ENCODE results near the gene C2orf49.

DNA sequence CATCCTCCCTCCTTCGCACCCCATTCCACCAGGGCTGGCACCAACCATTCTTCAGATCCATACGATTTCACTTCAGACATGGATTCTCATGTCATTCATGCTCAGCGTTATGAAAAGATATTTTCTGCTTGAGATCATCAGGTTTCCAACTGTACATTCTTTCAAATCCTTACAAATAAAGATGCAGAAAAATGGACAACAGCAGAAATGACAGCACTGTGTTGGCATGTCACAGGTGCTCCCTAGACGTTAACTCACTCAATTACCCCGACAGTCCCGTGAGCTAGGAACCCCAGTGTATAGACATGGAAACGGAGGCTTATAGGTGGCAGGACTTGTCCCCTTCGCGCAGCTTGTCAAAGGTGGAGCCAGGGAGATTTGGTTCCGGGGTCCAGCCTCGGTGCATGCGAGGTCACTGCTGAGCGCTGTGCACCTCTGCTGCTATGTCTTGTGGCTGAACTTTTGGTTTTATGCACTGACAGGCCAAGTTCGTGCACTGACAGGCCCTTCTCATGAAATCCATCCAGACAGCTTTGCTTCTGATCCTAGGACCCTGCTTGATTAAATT, 43.8 kb downstream of the C2orf49 start:
- TF ChIP-seq, protein P1, sequence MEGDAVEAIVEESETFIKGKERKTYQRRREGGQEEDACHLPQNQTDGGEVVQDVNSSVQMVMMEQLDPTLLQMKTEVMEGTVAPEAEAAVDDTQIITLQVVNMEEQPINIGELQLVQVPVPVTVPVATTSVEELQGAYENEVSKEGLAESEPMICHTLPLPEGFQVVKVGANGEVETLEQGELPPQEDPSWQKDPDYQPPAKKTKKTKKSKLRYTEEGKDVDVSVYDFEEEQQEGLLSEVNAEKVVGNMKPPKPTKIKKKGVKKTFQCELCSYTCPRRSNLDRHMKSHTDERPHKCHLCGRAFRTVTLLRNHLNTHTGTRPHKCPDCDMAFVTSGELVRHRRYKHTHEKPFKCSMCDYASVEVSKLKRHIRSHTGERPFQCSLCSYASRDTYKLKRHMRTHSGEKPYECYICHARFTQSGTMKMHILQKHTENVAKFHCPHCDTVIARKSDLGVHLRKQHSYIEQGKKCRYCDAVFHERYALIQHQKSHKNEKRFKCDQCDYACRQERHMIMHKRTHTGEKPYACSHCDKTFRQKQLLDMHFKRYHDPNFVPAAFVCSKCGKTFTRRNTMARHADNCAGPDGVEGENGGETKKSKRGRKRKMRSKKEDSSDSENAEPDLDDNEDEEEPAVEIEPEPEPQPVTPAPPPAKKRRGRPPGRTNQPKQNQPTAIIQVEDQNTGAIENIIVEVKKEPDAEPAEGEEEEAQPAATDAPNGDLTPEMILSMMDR (IDR thresholded peaks at IDR 0.05): no peak
- TF ChIP-seq EZH2 (IDR thresholded peaks at IDR 0.05; ENCODE audit: borderline replicate concordance, insufficient read depth, low read depth, low read length, poor library complexity, severe bottlenecking): no peak

Measured in B cell (primary cell).